Omental fat pad (tissue), 4 donors: ENCODE data around the gene KCNIP4. TPM values are rescaled to one million over a fixed set of nuclear protein-coding genes. Genes with fewer than 3 reads are reported as not detected.

Experiments used
- ATAC-seq: fragments of 150-250 bp; one replicate; pipeline ENCODE4 v1.9.1; 2016; ENCODE audit warnings: mild to moderate bottlenecking, moderate library complexity; ENCODE audit not compliant: low FRiP score
- DNase-seq: peaks from one replicate; pipeline ENCODE4 v3.0.0-alpha.2; 2019; ENCODE audit warnings: low spot score
- total RNA-seq, 4 donors: library from RNA; depleted of rRNA; stranded (reverse); fragments of >200 nt; gene quantifications; one replicate each; pipeline ENCODE4 v1.1.0, GENCODE V29; 2016
- TF ChIP-seq, protein P1 (sequence below), 3 donors: fragments of 450-650 bp; IDR thresholded peaks; one replicate each; pipeline ENCODE4 v1.5.1; 2016 to 2017; ENCODE audit warnings: antibody characterized with exemption in 3 of 3, mild to moderate bottlenecking in 3 of 3, moderate library complexity in 2 of 3

Gene KCNIP4
- total RNA-seq, 4 donors from 2014 or later = 0.37 TPM; not detected in 3

DNA sequence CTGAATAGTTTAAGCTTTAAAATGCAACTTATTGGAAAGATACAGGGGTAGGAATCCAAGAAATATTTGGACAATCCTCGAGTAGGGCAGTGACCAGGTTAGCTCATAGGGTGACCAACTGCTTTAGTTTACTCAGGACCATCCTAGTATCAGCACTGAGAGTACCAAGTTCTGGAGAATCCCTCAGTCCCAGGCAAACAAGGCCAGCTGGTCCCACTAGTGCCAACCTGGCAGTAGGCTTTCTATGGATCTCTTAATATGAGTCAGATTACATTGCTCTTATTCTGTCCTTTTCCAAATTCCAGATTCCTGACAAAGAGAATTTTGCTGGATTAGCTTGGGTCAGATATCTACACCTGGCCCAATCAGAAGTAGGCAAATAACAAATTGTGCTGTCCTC, 493.7 kb downstream of the KCNIP4 start:
- ATAC-seq (no peak), DNase-seq (no peak)
- TF ChIP-seq, protein P1, sequence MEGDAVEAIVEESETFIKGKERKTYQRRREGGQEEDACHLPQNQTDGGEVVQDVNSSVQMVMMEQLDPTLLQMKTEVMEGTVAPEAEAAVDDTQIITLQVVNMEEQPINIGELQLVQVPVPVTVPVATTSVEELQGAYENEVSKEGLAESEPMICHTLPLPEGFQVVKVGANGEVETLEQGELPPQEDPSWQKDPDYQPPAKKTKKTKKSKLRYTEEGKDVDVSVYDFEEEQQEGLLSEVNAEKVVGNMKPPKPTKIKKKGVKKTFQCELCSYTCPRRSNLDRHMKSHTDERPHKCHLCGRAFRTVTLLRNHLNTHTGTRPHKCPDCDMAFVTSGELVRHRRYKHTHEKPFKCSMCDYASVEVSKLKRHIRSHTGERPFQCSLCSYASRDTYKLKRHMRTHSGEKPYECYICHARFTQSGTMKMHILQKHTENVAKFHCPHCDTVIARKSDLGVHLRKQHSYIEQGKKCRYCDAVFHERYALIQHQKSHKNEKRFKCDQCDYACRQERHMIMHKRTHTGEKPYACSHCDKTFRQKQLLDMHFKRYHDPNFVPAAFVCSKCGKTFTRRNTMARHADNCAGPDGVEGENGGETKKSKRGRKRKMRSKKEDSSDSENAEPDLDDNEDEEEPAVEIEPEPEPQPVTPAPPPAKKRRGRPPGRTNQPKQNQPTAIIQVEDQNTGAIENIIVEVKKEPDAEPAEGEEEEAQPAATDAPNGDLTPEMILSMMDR (IDR thresholded peaks at IDR 0.05) = no peak

DNA sequence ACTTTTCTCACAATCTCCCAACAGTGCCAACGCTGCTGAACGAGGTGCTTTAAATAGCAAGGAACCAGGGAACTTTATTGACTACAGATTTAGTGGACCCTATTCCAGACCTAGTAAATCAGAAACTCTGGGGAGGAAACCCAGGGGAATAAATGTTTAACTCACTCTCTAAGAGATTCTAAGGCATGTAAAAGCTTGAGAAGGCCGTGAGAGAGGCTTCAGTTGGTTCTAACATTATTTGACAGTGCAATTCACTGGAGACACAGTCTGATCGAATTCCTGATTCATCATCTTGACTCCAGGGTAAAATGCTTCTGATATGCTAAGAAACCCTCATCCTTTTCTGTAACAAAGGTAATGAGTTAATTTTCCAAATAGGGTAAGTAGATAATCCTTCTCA, 494.4 kb downstream of the KCNIP4 start:
- TF ChIP-seq, protein P1 (IDR thresholded peaks at IDR 0.05) = no peak
- ATAC-seq = no peak
- DNase-seq = no peak

DNA sequence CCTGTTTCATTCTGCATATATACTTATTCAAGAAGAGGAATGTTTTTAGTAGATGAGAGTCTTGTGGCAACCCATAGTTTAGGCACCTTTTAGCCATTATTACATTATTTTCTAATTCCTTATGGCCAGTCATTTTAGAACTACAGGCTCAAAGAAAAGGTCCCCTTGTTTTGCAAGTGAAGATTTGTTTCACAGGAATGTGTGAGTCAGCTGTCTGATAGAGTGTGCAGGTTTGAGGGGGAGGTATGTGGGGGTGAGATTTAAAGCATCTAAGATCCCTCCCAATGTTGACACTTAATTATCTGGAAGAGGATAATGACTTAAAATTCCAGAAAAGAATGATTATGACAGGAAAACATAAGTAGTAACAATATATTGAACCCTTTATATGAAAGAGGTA, 495.6 kb downstream of the KCNIP4 start:
- ATAC-seq = no peak
- TF ChIP-seq, protein P1 (IDR thresholded peaks at IDR 0.05) = no peak
- no peak for DNase-seq

DNA sequence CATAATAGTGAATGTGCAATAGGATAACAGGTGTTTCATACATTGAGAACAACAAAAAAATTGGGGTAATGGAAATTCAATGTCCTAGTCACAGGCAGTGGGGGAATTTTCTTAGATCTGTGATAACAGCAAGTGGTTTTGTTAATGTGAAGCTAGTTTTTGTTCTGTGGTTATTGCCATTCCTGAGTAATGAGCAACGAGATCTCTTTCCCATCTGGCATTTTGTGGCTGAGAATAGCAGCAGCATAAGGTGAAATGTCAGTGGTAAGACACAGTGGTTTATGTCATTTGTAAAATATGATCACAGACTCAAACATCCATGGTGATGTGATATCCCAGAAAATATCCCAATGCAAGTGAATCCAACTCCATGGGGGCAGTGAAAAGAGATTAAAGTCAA, 497.5 kb downstream of the KCNIP4 start:
- DNase-seq (no peak), ATAC-seq (no peak)
- TF ChIP-seq, protein P1 (IDR thresholded peaks at IDR 0.05) = no peak

DNA sequence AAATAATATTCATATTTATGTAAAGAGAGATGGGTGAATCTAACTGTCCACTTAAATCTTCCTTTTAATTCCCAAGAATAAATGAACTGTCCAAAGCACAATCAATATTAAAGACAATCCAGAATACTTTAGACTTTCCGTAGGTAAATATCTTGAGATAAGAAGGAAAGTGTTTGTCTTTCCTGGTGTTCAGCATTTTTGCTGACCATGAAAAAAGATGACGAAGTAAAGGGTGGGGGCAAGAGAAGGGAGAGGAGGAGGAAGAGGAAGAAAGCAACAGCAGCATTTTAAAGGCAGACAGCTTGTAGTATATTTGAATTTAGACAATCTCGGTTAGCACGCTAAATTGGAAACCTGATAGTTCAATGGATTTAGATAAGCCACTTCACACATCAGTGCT, 498.2 kb downstream of the KCNIP4 start:
- DNase-seq (no peak), ATAC-seq (no peak)
- TF ChIP-seq, protein P1 (IDR thresholded peaks at IDR 0.05) = no peak

DNA sequence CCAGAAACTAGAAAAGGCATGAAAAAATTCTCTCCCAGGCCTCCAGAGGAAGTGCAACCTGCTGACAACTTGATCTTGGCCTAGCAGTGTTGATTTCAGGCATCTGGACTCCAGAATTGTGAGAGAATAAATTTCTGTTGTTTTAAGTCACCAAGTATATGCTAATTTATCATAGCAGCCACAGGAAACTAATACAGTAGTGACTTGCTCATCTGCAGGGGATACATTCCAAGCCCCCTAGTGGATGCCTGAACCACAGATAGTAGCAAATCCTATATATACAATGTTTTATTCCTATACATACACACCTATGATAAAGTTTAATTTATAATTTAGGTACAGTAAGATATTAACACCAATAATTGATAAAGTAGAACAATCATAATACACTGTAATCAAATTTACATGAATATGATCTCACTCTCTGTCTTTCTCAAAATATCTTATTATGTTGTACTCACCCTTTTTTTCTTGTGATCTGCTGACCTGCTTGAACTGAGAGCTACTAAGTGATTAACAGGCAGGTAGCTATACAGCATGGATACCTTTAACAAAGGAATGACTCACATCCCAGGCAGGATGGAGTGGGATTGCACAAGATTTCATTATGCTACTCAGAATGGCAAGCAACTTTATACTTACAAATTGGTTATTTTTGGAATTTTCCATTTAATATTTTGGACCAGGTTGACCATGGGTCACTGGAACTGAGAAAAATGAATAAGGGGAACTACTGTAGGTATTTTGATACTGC, 501.1 kb downstream of the KCNIP4 start:
- DNase-seq (no peak), ATAC-seq (no peak)
- TF ChIP-seq, protein P1 (IDR thresholded peaks at IDR 0.05) = no peak

DNA sequence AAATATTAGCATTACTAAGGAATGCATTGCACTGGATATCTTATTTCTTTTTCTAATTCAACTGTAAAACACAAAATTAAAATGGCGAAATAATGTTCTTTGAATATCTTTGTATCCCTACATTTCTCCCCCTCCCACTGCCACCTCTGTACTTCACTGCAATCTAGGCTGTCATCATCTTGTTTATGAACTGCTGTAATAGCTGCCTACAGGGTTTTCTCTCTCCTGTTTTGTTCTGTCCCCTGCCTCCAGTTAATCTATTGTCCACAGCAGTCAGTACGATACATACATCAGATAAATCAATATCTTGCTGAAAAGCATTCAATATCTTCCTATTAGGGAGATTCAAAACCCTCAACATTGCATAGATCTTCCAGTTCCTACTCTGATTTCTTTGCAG, 528.4 kb downstream of the KCNIP4 start:
- DNase-seq = no peak
- ATAC-seq = no peak
- TF ChIP-seq, protein P1 (IDR thresholded peaks at IDR 0.05) = no peak
